ENCODE results near the gene JUN. TPM values are rescaled to one million over a fixed set of nuclear protein-coding genes. Genes with fewer than 3 reads are reported as not detected.
A peak's percentile ranks its signal among the peaks of the same experiment; 100 is the strongest.

Gene JUN
- total and polyA plus RNA-seq, 2 of the 13 experiments (the other 11 are each of a cell fraction or from before 2014, with no cell fraction given), result 18.2 to 22.3 TPM

DNA sequence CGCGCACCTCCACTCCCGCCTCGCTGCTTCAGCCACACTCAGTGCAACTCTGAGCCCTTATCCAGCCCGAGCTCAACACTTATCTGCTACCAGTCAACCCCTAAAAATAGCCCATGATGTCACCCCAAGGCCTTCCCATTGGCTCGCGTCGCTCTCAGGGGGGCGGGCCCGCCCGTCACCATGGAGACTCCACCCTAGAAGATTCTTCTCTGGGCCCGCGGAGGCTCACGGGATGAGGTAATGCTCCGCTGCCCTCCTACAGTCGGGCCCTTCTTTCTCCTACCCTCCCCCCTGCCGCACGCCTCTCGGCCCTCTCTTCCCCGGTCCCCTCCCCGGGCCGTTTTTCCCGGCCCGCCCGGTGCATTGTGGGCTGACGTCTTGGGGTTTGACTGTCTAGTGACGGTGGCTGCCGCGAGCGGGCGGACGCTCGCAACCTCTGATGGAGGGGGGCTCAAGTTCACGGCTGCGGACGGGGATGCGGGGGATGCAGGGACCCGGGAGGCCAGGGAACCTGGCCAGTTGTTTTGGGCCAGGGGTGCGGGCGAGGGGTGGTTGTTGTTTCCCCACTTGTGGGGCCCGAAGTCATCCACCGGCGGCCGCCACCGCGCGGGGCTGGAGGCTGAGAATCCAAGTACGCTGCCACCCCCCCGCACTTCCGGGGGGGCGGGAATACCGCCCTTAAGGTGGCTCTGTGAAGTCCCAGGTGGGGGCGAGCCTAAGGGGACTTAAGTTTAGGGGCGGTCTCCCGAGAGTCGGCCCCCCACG lies at the start of gene JUN (continued):
- TF ChIP-seq, protein P1, sequence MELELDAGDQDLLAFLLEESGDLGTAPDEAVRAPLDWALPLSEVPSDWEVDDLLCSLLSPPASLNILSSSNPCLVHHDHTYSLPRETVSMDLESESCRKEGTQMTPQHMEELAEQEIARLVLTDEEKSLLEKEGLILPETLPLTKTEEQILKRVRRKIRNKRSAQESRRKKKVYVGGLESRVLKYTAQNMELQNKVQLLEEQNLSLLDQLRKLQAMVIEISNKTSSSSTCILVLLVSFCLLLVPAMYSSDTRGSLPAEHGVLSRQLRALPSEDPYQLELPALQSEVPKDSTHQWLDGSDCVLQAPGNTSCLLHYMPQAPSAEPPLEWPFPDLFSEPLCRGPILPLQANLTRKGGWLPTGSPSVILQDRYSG (CRISPR knock-in tag; IDR thresholded peaks at IDR 0.05), result 0 out of 2 replicates have a peak, but pooled peaks have one; percentile 58
- TF ChIP-seq SP140L (CRISPR knock-in tag; IDR thresholded peaks at IDR 0.05; ENCODE audit: borderline replicate concordance) (no peak), POLR2AphosphoS2 (IDR thresholded peaks at IDR 0.05; ENCODE audit: low read depth, low read length) (peak; percentile 100), CAMTA2 (CRISPR knock-in tag; IDR thresholded peaks at IDR 0.05; ENCODE audit: borderline replicate concordance) (no peak), CHD2 (IDR thresholded peaks at IDR 0.05; ENCODE audit: low read depth, low read length) (no peak), ATM (IDR thresholded peaks at IDR 0.05; ENCODE audit: borderline replicate concordance) (no peak), ZNF33B (CRISPR knock-in tag; IDR thresholded peaks at IDR 0.05) (no peak), HOXA9 (CRISPR knock-in tag; IDR thresholded peaks at IDR 0.05; ENCODE audit: borderline replicate concordance) (no peak), ZNF33A (CRISPR knock-in tag; IDR thresholded peaks at IDR 0.05; ENCODE audit: borderline replicate concordance) (0 out of 2 replicates have a peak, but pooled peaks have one; percentile 64), ZNF234 (CRISPR knock-in tag; conservative IDR thresholded peaks at IDR 0.05) (no peak), IKZF4 (CRISPR knock-in tag; IDR thresholded peaks at IDR 0.05; ENCODE audit: borderline replicate concordance, low read depth, not compliant biosample characterization) (no peak), NFYB (CRISPR knock-in tag; IDR thresholded peaks at IDR 0.05) (peak; percentile 92), HES4 (CRISPR knock-in tag; IDR thresholded peaks at IDR 0.05; ENCODE audit: borderline replicate concordance) (no peak)
- TF ChIP-seq, protein P2, sequence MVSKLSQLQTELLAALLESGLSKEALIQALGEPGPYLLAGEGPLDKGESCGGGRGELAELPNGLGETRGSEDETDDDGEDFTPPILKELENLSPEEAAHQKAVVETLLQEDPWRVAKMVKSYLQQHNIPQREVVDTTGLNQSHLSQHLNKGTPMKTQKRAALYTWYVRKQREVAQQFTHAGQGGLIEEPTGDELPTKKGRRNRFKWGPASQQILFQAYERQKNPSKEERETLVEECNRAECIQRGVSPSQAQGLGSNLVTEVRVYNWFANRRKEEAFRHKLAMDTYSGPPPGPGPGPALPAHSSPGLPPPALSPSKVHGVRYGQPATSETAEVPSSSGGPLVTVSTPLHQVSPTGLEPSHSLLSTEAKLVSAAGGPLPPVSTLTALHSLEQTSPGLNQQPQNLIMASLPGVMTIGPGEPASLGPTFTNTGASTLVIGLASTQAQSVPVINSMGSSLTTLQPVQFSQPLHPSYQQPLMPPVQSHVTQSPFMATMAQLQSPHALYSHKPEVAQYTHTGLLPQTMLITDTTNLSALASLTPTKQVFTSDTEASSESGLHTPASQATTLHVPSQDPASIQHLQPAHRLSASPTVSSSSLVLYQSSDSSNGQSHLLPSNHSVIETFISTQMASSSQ (IDR thresholded peaks at IDR 0.05; ENCODE audit: low read depth), result peak; percentile 3; the same call in 1 of the 2 replicates
- TF ChIP-seq, protein P2 (CRISPR knock-in tag; IDR thresholded peaks at IDR 0.05; ENCODE audit: borderline replicate concordance), result no peak; the same call in 1 of the 2 replicates
- TF ChIP-seq, protein P3, sequence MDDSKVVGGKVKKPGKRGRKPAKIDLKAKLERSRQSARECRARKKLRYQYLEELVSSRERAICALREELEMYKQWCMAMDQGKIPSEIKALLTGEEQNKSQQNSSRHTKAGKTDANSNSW (CRISPR knock-in tag; IDR thresholded peaks at IDR 0.05; ENCODE audit: borderline replicate concordance), result 0 out of 2 replicates have a peak, but pooled peaks have one; percentile 3
- TF ChIP-seq, protein P4, sequence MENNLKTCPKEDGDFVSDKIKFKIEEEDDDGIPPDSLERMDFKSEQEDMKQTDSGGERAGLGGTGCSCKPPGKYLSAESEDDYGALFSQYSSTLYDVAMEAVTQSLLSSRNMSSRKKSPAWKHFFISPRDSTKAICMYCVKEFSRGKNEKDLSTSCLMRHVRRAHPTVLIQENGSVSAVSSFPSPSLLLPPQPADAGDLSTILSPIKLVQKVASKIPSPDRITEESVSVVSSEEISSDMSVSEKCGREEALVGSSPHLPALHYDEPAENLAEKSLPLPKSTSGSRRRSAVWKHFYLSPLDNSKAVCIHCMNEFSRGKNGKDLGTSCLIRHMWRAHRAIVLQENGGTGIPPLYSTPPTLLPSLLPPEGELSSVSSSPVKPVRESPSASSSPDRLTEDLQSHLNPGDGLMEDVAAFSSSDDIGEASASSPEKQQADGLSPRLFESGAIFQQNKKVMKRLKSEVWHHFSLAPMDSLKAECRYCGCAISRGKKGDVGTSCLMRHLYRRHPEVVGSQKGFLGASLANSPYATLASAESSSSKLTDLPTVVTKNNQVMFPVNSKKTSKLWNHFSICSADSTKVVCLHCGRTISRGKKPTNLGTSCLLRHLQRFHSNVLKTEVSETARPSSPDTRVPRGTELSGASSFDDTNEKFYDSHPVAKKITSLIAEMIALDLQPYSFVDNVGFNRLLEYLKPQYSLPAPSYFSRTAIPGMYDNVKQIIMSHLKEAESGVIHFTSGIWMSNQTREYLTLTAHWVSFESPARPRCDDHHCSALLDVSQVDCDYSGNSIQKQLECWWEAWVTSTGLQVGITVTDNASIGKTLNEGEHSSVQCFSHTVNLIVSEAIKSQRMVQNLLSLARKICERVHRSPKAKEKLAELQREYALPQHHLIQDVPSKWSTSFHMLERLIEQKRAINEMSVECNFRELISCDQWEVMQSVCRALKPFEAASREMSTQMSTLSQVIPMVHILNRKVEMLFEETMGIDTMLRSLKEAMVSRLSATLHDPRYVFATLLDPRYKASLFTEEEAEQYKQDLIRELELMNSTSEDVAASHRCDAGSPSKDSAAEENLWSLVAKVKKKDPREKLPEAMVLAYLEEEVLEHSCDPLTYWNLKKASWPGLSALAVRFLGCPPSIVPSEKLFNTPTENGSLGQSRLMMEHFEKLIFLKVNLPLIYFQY (CRISPR knock-in tag; IDR thresholded peaks at IDR 0.05; ENCODE audit: borderline replicate concordance), result no peak

Measured in HepG2 (cell line).